Activated naive CD8-positive, alpha-beta T cell treated with anti-CD3 and anti-CD28 coated beads, Interleukin-2, amount 10 ng/mL, durations not matched to agents 7 days and 5 days (primary cell): ENCODE data around the gene HEATR5A. TPM values are rescaled to one million over a fixed set of nuclear protein-coding genes. Genes with fewer than 3 reads are reported as not detected.
A peak's percentile ranks its signal among the peaks of the same experiment; 100 is the strongest.
"Not testable (repeated sequence)": the region's sequence is repeated elsewhere in the genome, so short reads cannot be mapped to it uniquely, and the experiment has no call there.

Source experiments
- ATAC-seq: fragments of 150-1000 bp; cut with Tn5 transposase; one replicate; pipeline ENCODE4 v1.10.0; 2021; ENCODE audit warnings: low read depth, moderate library complexity
- POLR2A ChIA-PET: fragments of 350-600 bp; sonication (Branson Sonifier 250); formaldehyde crosslinking; loops from one replicate; lab custom pipeline; 2021; ENCODE audit warnings: antibody characterized with exemption; lab: Charles Lee
- DNase-seq: peaks from one replicate; pipeline ENCODE4 v3.0.0; 2021
- H3K27ac Mint-ChIP-seq: one replicate; pipeline ENCODE4 v1.8.0; 2022; ENCODE audit warnings: mild to moderate bottlenecking, mixed read lengths
- H3K27me3 Mint-ChIP-seq: one replicate; pipeline ENCODE4 v1.8.0; 2022; ENCODE audit warnings: mild to moderate bottlenecking, moderate library complexity, mixed read lengths
- H3K36me3 Mint-ChIP-seq: one replicate; pipeline ENCODE4 v1.8.0; 2021; ENCODE audit warnings: mild to moderate bottlenecking, mixed read lengths
- H3K4me1 Mint-ChIP-seq: one replicate; pipeline ENCODE4 v1.8.0; 2021; ENCODE audit warnings: mixed read lengths
- H3K4me3 Mint-ChIP-seq: one replicate; pipeline ENCODE4 v1.8.0; 2022; ENCODE audit warnings: mild to moderate bottlenecking, moderate library complexity, mixed read lengths
- H3K9me3 Mint-ChIP-seq: one replicate; pipeline ENCODE4 v1.8.0; 2021; ENCODE audit warnings: mixed read lengths
- total RNA-seq, 2 experiments: library from RNA; stranded (reverse); gene quantifications; one replicate each; pipeline ENCODE4 v1.2.3, GENCODE V29; 2021

Gene HEATR5A
- total RNA-seq, 2 experiments from 2014 or later, result 9.4 to 11.5 TPM

DNA sequence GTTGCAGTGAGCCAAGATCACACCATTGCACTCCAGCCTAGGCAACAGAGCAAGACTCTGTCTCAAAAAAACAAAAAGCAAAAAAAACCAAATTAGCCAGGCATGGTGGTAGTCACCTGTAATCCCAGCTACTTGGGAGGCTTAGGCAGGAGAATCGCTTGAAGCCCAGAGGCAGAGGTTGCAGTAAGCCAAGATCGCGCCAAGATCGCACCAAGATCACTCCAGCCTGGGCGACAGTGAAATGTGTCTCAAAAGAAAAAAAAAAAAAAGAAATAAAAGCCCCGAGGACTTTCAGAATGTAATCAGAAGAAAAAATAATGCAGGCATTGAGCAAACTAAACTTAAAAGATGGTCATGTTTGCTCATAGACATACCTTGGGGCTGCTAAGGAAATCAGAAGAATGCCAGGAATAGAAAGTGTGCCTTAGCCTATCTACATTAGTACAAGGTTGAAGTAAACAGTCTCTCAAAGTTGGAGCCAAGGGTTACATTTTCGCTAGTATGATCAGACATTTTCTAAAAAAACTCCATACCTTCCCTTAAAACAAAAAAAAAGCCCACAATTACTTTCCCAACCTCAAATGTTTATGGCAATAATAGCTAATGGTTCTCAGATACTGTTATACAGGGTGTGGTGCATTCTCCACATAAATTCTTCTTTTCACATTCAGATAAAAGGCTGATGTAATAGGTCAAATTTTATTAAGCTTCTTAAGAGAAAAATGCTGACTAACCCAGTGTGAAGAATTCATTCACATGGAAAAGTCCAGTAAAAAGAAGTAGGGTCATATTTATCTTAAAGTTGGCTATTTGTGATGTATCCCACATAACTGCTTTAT, 21.1 kb upstream of the HEATR5A start:
- ATAC-seq (no peak), DNase-seq (no peak)
- peaks cover 3% of the 10 kb centered on the region for H3K9me3 Mint-ChIP-seq
- POLR2A ChIA-PET, result no interaction called here
- no peaks in the 10 kb centered on the region for H3K4me1 Mint-ChIP-seq
- H3K27ac Mint-ChIP-seq, result no peak overlapping the region
- H3K4me3 Mint-ChIP-seq, result no peak overlapping the region
- no peaks in the 10 kb centered on the region for H3K27me3 Mint-ChIP-seq
- peaks cover 14% of the 10 kb centered on the region for H3K36me3 Mint-ChIP-seq

DNA sequence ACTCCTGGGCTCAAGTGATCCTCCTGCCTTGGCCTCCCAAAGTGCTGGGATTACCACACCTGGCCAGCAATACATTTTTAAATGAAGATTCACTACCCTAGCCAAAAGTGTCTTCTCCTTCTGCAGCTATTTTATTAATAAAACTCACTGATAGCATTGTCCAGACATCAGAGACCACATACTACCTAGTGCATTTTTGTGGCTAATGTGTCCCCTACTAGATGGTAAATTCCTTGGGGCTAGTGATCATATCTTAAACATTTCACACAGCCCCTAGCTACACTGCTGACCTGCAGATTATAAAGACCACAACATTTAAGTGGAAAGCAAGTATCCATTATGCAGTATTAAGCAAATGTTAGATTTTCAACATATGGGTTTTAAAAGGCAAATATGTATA, 19.9 kb upstream of the HEATR5A start:
- H3K9me3 Mint-ChIP-seq, result peaks cover 3% of the 10 kb centered on the region
- DNase-seq (no peak), ATAC-seq (no peak)
- H3K27ac Mint-ChIP-seq, result no peak overlapping the region
- POLR2A ChIA-PET, result no interaction called here
- H3K36me3 Mint-ChIP-seq, result peaks cover 14% of the 10 kb centered on the region
- no peaks in the 10 kb centered on the region for H3K4me1 Mint-ChIP-seq
- no peak overlapping the region for H3K4me3 Mint-ChIP-seq
- H3K27me3 Mint-ChIP-seq, result no peaks in the 10 kb centered on the region

DNA sequence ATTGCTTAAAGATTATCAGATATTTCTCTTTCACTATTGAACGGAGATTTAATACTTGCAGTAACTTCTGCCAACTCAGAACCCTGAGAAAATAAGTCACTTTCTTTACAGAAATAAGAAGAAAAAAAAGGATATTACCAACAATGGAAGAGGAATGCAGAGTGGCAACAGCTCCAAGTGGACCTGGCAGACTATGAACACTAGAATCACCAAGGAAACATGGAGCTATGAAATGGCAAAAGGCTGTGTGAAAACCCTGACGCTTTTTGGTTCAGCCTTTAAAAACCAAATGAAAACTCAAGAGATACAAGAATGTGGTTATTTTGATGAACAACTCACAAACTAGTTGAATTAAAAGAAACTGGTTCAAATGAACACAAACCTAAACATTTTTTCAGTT, 19.2 kb upstream of the HEATR5A start:
- Mint-ChIP-seq H3K27me3 (no peaks in the 10 kb centered on the region), H3K9me3 (peaks cover 3% of the 10 kb centered on the region), H3K27ac (no peak overlapping the region), H3K4me3 (no peak overlapping the region), H3K4me1 (no peaks in the 10 kb centered on the region), H3K36me3 (peaks cover 14% of the 10 kb centered on the region)
- ATAC-seq (no peak), DNase-seq (no peak)
- POLR2A ChIA-PET, result no interaction called here

DNA sequence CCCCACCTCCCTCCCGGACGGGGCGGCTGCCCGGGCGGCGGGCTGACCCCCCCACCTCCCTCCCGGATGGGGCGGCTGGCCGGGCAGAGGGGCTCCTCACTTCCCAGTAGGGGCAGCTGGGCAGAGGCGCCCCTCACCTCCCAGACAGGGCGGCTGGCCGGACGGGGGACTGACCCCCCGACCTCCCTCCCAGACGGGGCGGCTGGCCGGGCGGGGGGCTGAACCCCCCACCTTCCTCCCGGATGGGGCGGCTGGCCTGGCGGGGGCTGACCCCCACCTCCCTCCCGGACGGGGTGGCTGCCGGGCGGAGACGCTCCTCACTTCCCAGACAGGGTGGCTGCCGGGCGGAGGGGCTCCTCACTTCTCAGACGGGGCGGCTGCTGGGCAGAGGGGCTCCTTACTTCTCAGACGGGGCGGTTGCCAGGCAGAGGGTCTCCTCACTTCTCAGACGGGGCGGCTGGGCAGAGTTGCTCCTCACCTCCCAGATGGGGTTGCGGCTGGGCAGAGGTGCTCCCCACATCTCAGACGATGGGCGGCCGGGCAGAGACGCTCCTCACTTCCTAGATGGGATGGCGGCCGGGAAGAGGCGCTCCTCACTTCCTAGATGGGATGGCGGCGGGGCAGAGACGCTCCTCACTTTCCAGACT, 16.8 kb upstream of the HEATR5A start:
- peaks cover 13% of the 10 kb centered on the region for H3K36me3 Mint-ChIP-seq
- ATAC-seq, H3K27me3 Mint-ChIP-seq, H3K4me1 Mint-ChIP-seq, H3K9me3 Mint-ChIP-seq, H3K27ac Mint-ChIP-seq, DNase-seq, H3K4me3 Mint-ChIP-seq: not testable (repeated sequence)
- POLR2A ChIA-PET, result interaction anchor here (0.7 kb wide), 1 partner anchor 502 kb away, joined by 6 read pairs; no protein-coding TSS in a partner anchor

DNA sequence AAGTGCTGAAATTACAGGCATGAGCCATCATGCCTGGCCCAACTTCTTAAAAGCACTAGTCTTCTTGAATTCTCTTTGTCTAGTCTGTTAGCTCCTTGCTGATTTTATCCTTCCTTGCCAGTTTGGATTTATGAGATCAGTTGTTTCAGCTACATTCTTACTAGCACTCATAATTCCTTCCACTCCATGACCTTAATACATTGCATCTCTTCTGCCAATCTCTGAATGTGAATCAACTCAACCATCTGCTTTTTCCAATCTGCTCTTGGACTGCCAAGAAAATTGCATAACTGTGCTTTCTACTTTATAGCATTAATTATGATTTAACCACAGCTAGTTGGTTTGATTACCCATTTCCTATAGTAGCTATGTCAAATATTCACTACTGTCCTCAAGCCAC, 14.9 kb upstream of the HEATR5A start:
- POLR2A ChIA-PET, result no interaction called here
- Mint-ChIP-seq H3K27ac (no peak overlapping the region), H3K9me3 (peaks cover 8% of the 10 kb centered on the region), H3K4me1 (no peaks in the 10 kb centered on the region), H3K36me3 (peaks cover 19% of the 10 kb centered on the region), H3K27me3 (no peaks in the 10 kb centered on the region), H3K4me3 (no peak overlapping the region)
- ATAC-seq (no peak), DNase-seq (no peak)

GRCh38 chr14:31430634-31431264, 10.4 kb upstream of the HEATR5A start:
- ATAC-seq, result no peak
- H3K4me1 Mint-ChIP-seq, result no peaks in the 10 kb centered on the region
- no peak overlapping the region for H3K4me3 Mint-ChIP-seq
- H3K36me3 Mint-ChIP-seq, result peaks cover 8% of the 10 kb centered on the region
- POLR2A ChIA-PET, result no interaction called here
- H3K27ac Mint-ChIP-seq, result no peak overlapping the region
- no peaks in the 10 kb centered on the region for H3K27me3 Mint-ChIP-seq
- DNase-seq, result no peak
- H3K9me3 Mint-ChIP-seq, result peaks cover 5% of the 10 kb centered on the region

GRCh38 chr14:31429791-31430190, 9.4 kb upstream of the HEATR5A start:
- H3K4me1 Mint-ChIP-seq, result no peaks in the 10 kb centered on the region
- POLR2A ChIA-PET, result no interaction called here
- H3K27ac Mint-ChIP-seq, result no peak overlapping the region
- H3K27me3 Mint-ChIP-seq, result no peaks in the 10 kb centered on the region
- peaks cover 8% of the 10 kb centered on the region for H3K36me3 Mint-ChIP-seq
- no peak for ATAC-seq
- no peak overlapping the region for H3K4me3 Mint-ChIP-seq
- peaks cover 5% of the 10 kb centered on the region for H3K9me3 Mint-ChIP-seq
- no peak for DNase-seq

DNA sequence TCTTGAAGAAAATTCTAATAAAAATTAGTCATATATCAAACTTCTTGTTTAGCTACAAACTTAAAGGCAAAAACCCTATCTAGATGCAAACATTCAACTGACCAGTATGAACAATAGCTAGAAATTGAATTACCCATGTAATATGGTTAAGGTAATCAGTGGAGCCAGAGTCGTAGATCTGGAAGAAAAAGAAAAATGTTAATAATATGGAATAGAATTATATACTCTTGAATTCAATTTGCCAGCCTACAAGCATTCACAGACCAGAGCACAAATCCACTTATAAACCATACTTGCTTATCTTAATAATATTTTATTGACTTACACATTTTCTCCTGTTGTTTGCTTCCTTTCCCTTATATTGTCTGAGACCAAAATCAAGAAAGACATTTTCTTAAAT, 7.7 kb upstream of the HEATR5A start:
- POLR2A ChIA-PET, result no interaction called here

DNA sequence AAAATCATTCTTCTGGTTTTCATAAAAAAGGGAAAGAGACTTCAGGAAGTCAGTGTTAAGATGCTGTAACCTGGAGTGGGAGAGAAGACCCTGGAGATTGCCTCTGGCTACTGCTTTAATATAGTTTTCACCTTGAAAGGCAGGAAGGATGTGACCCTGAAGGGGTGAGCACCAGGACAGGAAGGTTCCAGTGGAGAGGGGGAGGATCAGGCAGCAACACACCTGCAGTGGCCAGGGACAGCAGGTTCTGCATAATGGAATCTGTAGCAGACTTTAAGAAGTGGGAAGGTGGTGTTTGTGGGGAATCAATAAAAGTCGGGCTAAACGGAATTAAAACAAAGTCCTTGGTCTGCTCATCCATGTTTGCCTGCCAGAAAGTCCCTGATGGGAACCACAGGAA, 6.3 kb upstream of the HEATR5A start:
- Mint-ChIP-seq H3K9me3 (no peaks in the 10 kb centered on the region), H3K27me3 (no peaks in the 10 kb centered on the region), H3K4me3 (no peak overlapping the region), H3K27ac (no peak overlapping the region), H3K4me1 (no peaks in the 10 kb centered on the region), H3K36me3 (peaks cover 3% of the 10 kb centered on the region)
- no peak for DNase-seq
- no peak for ATAC-seq
- POLR2A ChIA-PET, result no interaction called here

More for the DNA sequence above, 7.7 kb upstream of the HEATR5A start:
- Mint-ChIP-seq H3K4me3 (no peak overlapping the region), H3K27me3 (no peaks in the 10 kb centered on the region), H3K4me1 (no peaks in the 10 kb centered on the region), H3K36me3 (peaks cover 8% of the 10 kb centered on the region), H3K27ac (no peak overlapping the region), H3K9me3 (peaks cover 5% of the 10 kb centered on the region)
- DNase-seq, result no peak
- ATAC-seq, result no peak

- H3K27ac Mint-ChIP-seq, result no peak overlapping the region
- ATAC-seq, result no peak
- DNase-seq, result no peak
- no peaks in the 10 kb centered on the region for H3K9me3 Mint-ChIP-seq
- H3K36me3 Mint-ChIP-seq, result no peaks in the 10 kb centered on the region
- no peaks in the 10 kb centered on the region for H3K27me3 Mint-ChIP-seq
- no peak overlapping the region for H3K4me3 Mint-ChIP-seq
- peaks cover 4% of the 10 kb centered on the region for H3K4me1 Mint-ChIP-seq
- POLR2A ChIA-PET, result interaction anchor here (0.8 kb wide), 1 partner anchor 47 kb away, joined by 3 read pairs; no protein-coding TSS in a partner anchor
Measured at GRCh38 chr14:31425905-31426304, 5.6 kb upstream of the HEATR5A start.

DNA sequence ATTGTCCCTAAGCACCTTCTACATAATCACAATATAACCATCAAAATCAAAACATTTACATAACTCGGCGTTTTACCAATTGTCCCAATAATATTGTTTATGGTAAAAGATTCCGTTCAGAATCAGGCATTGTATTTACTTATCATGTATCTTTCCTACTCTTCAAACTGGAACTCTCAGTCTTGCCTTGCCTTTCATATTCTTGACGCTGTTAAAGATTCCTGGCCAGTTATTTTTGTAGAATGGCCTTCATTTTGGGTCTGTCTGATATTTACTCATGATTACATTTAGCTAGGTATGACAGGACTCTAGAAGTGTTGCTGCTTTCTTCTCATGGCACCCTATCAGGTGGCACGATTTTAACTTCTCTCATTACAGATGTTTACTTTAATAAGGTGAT, 850 bp upstream of the HEATR5A start:
- no peak for DNase-seq
- no peak for ATAC-seq
- POLR2A ChIA-PET, result interaction anchor here (1.1 to 1.8 kb wide), 4 partner anchors 25 to 214 kb away, joined by 3 to 22 read pairs (median 11); partner anchors contain the start of genes DTD2 and HECTD1
- Mint-ChIP-seq H3K36me3 (peaks cover 2% of the 10 kb centered on the region), H3K27ac (peak overlapping the region; percentile 89), H3K4me3 (peak overlapping the region; percentile 99), H3K9me3 (no peaks in the 10 kb centered on the region), H3K27me3 (peaks cover 10% of the 10 kb centered on the region), H3K4me1 (peaks cover 13% of the 10 kb centered on the region)

GRCh38 chr14:31419967-31420318, 407 bp downstream of the HEATR5A start:
- peak overlapping the region; percentile 86 for H3K27ac Mint-ChIP-seq
- H3K4me3 Mint-ChIP-seq, result peak overlapping the region; percentile 99
- H3K36me3 Mint-ChIP-seq, result peaks cover 2% of the 10 kb centered on the region
- ATAC-seq, result peak; percentile 14
- no peaks in the 10 kb centered on the region for H3K9me3 Mint-ChIP-seq
- DNase-seq, result peak; percentile 49
- peaks cover 10% of the 10 kb centered on the region for H3K27me3 Mint-ChIP-seq
- peaks cover 13% of the 10 kb centered on the region for H3K4me1 Mint-ChIP-seq
- POLR2A ChIA-PET, result interaction anchor here (1.0 to 1.8 kb wide), 6 partner anchors 17 to 394 kb away, joined by 3 to 22 read pairs (median 4); partner anchors contain the start of genes DTD2, HECTD1 and STRN3

- POLR2A ChIA-PET, result interaction anchor here (1.6 to 1.7 kb wide), 2 partner anchors 17 to 38 kb away, joined by 3 to 22 read pairs; partner anchors contain the start of gene DTD2
- Mint-ChIP-seq H3K27ac (no peak overlapping the region), H3K9me3 (no peaks in the 10 kb centered on the region), H3K36me3 (peaks cover 2% of the 10 kb centered on the region), H3K4me3 (peak overlapping the region; percentile 99), H3K27me3 (peaks cover 10% of the 10 kb centered on the region), H3K4me1 (peaks cover 13% of the 10 kb centered on the region)
- ATAC-seq (no peak), DNase-seq (no peak)
Measured at GRCh38 chr14:31419179-31419966, 977 bp downstream of the HEATR5A start.
